NT2/D1 (cell line): ENCODE measurements around the gene LPIN1.

ENCODE experiments used
- SUZ12 ChIP-seq: IDR thresholded peaks from 2 replicates; pipeline ENCODE4 v1.6.1; 2011; ENCODE audit not compliant: insufficient read length, insufficient read depth; ENCODE audit errors: extremely low read depth
- YY1 ChIP-seq: IDR thresholded peaks from 2 replicates; pipeline ENCODE4 v1.6.1; 2011; ENCODE audit not compliant: insufficient read length, insufficient read depth
- ZNF274 ChIP-seq: IDR thresholded peaks from 2 replicates; pipeline ENCODE4 v1.6.1; 2011; ENCODE audit warnings: mild to moderate bottlenecking, low read depth, low read length

- TF ChIP-seq ZNF274 (no peak), YY1 (no peak), SUZ12 (no peak)
Measured at GRCh38 chr2:11795590-11795989, 49.2 kb downstream of the LPIN1 start.
